Measurements from ENCODE around the gene ZNF827.

GRCh38 chr4:145944886-145945285 is 6.3 kb upstream of the ZNF827 start:
- TF ChIP-seq CTCF (IDR thresholded peaks at IDR 0.05; ENCODE audit: insufficient read depth, low read length, poor library complexity, severe bottlenecking) (no peak), EZH2phosphoT487 (conservative IDR thresholded peaks at IDR 0.05; ENCODE audit: low read length) (no peak)
